GM19025 (cell line): ENCODE measurements around the gene ROCK2.
A peak's percentile ranks its signal among the peaks of the same experiment; 100 is the strongest.

Experiments
- ATAC-seq: cut with Tn5 transposase; IDR thresholded peaks from one replicate; pipeline ENCODE4 v1.9.1; 2021; ENCODE audit warnings: mild to moderate bottlenecking, low read depth, moderate library complexity; ENCODE audit not compliant: unreplicated experiment

The ROCK2 gene

GRCh38 chr2:11159574-11160170 lies 184.8 kb downstream of the ROCK2 start:
- no peak for ATAC-seq

- no peak for ATAC-seq
These were observed 185.4 kb downstream of the ROCK2 start for GRCh38 chr2:11158916-11159573.

GRCh38 chr2:11157731-11158130 lies 186.7 kb downstream of the ROCK2 start:
- ATAC-seq, result no peak

- ATAC-seq, result no peak
These were observed 187.1 kb downstream of the ROCK2 start for GRCh38 chr2:11157296-11157695.

GRCh38 chr2:11156396-11157075 lies 187.9 kb downstream of the ROCK2 start:
- no peak for ATAC-seq

- ATAC-seq, result peak; percentile 77
These were observed 188.9 kb downstream of the ROCK2 start, which contains the start of gene SLC66A3 for GRCh38 chr2:11155381-11156035. Gene SLC66A3 (plus strand): TSS chr2:11155467. CDS start chr2:11155547, 80 bp downstream.

GRCh38 chr2:11154923-11155380 lies 189.5 kb downstream of the ROCK2 start:
- ATAC-seq, result peak; percentile 47

GRCh38 chr2:11154016-11154922 lies 190.2 kb downstream of the ROCK2 start:
- peak; percentile 7 for ATAC-seq

GRCh38 chr2:11152591-11152990 lies 191.8 kb downstream of the ROCK2 start:
- ATAC-seq, result no peak

GRCh38 chr2:11147263-11147662 lies 197.2 kb downstream of the ROCK2 start:
- no peak for ATAC-seq

- no peak for ATAC-seq
These were observed 198.4 kb downstream of the ROCK2 start for GRCh38 chr2:11146076-11146475.

GRCh38 chr2:11145350-11145749 lies 199.1 kb downstream of the ROCK2 start:
- ATAC-seq, result no peak

GRCh38 chr2:11144738-11145079 lies 199.7 kb downstream of the ROCK2 start:
- no peak for ATAC-seq

GRCh38 chr2:11144077-11144737 lies 200.2 kb downstream of the ROCK2 start:
- ATAC-seq, result no peak

- no peak for ATAC-seq
These were observed 201.4 kb downstream of the ROCK2 start for GRCh38 chr2:11142987-11143386.

- ATAC-seq, result no peak
These were observed 202.1 kb downstream of the ROCK2 start for GRCh38 chr2:11142330-11142729.

- ATAC-seq, result no peak
These were observed 203.1 kb downstream of the ROCK2 start for GRCh38 chr2:11141319-11141718.

GRCh38 chr2:11140492-11140891 lies 203.9 kb downstream of the ROCK2 start:
- no peak for ATAC-seq

- ATAC-seq, result no peak
These were observed 210.1 kb downstream of the ROCK2 start for GRCh38 chr2:11134349-11134748.

GRCh38 chr2:11133936-11134320 lies 210.5 kb downstream of the ROCK2 start:
- ATAC-seq, result no peak
